Activated naive CD4-positive, alpha-beta T cell treated with anti-CD3 and anti-CD28 coated beads for 36 hours (primary cell): ENCODE measurements around the gene VPS39. TPM values are rescaled to one million over a fixed set of nuclear protein-coding genes. Genes with fewer than 3 reads are reported as not detected.

Source experiments
- CTCF ChIA-PET: fragments of 350-600 bp; sonication (Branson Sonifier 250); formaldehyde crosslinking; loops from one replicate; lab custom pipeline; 2021; ENCODE audit warnings: antibody characterized with exemption; lab: Charles Lee
- DNase-seq: peaks from one replicate; pipeline ENCODE4 v3.0.0-alpha.2; 2020
- H3K27ac Mint-ChIP-seq: one replicate; pipeline ENCODE4 v1.8.0; 2021; ENCODE audit warnings: mild to moderate bottlenecking, mixed read lengths
- H3K27me3 Mint-ChIP-seq: one replicate; pipeline ENCODE4 v1.8.0; 2021; ENCODE audit warnings: low read depth, mixed read lengths
- H3K36me3 Mint-ChIP-seq: one replicate; pipeline ENCODE4 v1.8.0; 2021; ENCODE audit warnings: low read depth, mixed read lengths
- H3K4me1 Mint-ChIP-seq: one replicate; pipeline ENCODE4 v1.8.0; 2021; ENCODE audit warnings: low read depth, mixed read lengths
- H3K4me3 Mint-ChIP-seq: one replicate; pipeline ENCODE4 v1.8.0; 2021; ENCODE audit warnings: mild to moderate bottlenecking, moderate library complexity, mixed read lengths
- H3K9me3 Mint-ChIP-seq: one replicate; pipeline ENCODE4 v1.8.0; 2021; ENCODE audit warnings: mixed read lengths
- intact Hi-C: fragments of 100-400 bp; cut with micrococcal nuclease; formaldehyde crosslinking; loops from one replicate; pipeline ENCODE4 v1.15.1; 2023
- total RNA-seq, 2 experiments: library from RNA; stranded (reverse); gene quantifications; one replicate each; pipeline ENCODE4 v1.2.3, GENCODE V29; 2021

Gene VPS39
- total RNA-seq, 2 experiments from 2014 or later, result 58.9 to 60.7 TPM

DNA sequence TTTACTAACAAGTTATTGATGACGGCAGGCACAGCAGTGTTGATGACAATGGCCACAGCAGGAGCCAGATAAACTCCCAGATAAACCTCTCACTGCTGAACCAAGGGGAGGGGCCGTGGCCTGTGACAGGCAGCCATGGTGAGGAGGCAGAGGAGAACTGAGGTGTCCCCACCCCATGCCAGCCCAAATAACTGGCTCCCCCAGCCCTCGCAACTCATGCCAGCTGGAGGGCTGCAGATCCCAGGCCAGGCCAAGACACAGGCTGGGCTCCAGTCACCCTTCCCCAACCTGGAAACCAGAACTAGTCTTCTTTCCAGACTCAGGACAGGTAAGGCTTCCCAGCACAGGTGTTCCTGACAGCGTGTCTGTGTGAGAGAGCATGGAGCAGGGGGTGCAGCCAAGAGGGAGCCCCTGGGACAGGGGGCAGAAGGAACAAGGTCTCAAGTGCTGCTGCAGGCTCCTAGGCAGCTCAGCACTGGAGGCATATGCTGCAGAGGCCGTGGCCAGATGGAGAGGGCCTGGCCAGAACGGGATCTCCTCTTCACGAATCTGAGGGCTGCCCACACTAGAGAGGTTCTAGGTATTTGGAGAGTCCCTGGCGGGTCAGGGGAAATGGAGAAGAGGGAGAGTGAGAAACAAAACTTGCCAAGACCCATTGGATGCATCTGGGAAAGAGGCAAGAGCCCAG lies 67.6 kb downstream of the VPS39 start:
- no peak overlapping the region for H3K4me3 Mint-ChIP-seq
- H3K27ac Mint-ChIP-seq, result no peak overlapping the region
- no peaks in the 10 kb centered on the region for H3K4me1 Mint-ChIP-seq
- no peaks in the 10 kb centered on the region for H3K9me3 Mint-ChIP-seq
- CTCF ChIA-PET, result interaction anchor here (3.4 kb wide), 1 partner anchor 57 kb away, joined by 24 read pairs; no protein-coding TSS in a partner anchor
- no peaks in the 10 kb centered on the region for H3K36me3 Mint-ChIP-seq
- intact Hi-C loops, result no loop called here
- no peaks in the 10 kb centered on the region for H3K27me3 Mint-ChIP-seq
- DNase-seq, result no peak

DNA sequence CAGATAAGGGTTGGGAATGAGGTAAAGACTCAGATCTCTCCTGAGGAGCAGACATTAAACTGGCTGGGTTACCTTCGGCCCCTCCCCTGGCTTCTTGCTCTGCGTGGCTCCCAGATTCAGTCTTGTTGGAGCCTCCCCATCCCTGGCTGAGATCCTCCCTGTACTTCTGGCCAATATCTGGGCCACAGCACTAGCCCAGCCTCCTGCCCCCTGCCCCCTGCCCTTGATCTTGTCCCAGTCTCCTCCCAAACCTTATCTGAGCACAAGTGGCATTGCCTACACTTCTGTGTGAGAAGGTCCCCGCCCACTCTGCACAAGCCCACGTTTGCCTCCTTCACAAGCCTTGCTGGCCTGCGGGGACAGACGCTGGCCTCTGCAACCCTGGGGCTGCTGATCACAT lies 68.5 kb downstream of the VPS39 start:
- Mint-ChIP-seq H3K9me3 (no peaks in the 10 kb centered on the region), H3K27ac (no peak overlapping the region), H3K4me3 (no peak overlapping the region), H3K36me3 (no peaks in the 10 kb centered on the region), H3K4me1 (no peaks in the 10 kb centered on the region), H3K27me3 (no peaks in the 10 kb centered on the region)
- no peak for DNase-seq
- CTCF ChIA-PET, result interaction anchor here (0.6 to 3.4 kb wide), 8 partner anchors 9 to 438 kb away, joined by 3 to 24 read pairs (median 3); no protein-coding TSS in a partner anchor
- intact Hi-C loops, result loop anchor here (5.0 to 10.0 kb wide), 3 partner anchors 245 to 513 kb away; no protein-coding TSS in a partner anchor

DNA sequence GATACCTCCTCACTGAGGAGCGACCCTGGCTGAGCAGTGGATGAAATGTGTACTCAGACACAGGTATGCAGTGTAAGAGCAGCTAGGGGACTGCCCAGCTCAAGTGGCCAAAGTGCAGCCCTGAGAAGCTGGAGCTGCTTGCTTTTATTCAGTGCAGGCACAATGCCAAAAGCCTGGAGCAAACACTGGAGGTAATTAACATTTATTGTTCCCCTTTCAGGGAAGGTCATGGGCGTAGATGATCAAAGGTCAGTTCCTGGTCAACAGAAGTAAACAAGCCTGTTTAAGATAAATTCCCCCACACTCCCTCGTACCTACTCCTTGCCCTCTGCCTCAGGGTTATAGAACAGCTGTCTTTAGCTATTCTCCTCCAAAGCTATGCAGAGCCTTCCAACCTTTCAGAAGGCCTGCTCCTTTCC lies 69.1 kb downstream of the VPS39 start:
- Mint-ChIP-seq H3K27ac (no peak overlapping the region), H3K4me3 (no peak overlapping the region), H3K9me3 (no peaks in the 10 kb centered on the region), H3K27me3 (no peaks in the 10 kb centered on the region), H3K4me1 (no peaks in the 10 kb centered on the region), H3K36me3 (no peaks in the 10 kb centered on the region)
- CTCF ChIA-PET, result interaction anchor here (0.7 to 3.4 kb wide), 11 partner anchors 9 to 191 kb away, joined by 3 to 24 read pairs (median 4); no protein-coding TSS in a partner anchor
- intact Hi-C loops, result loop anchor here (5.0 to 10.0 kb wide), 3 partner anchors 246 to 513 kb away; no protein-coding TSS in a partner anchor
- DNase-seq, result no peak

DNA sequence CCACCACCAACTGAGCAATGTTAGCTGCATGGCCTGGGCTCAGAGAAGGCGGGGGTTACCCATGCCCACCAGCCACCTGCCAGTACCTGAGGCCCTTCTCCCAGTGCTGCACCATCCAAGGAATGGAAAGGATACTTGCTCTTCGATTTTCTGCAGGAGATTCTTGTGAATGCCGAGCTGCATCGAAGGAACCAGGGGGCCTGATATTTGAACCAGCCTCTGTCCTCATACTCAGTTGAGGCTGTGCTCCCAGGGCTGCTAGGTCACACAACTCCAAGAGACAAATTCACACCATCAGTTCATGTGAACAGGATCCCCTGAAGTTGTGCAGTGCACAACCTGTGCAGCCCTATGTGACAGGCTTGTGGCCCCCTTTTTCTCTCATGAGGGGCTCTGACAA lies 69.7 kb downstream of the VPS39 start:
- no peaks in the 10 kb centered on the region for H3K36me3 Mint-ChIP-seq
- intact Hi-C loops, result loop anchor here (5.0 to 10.0 kb wide), 3 partner anchors 246 to 514 kb away; no protein-coding TSS in a partner anchor
- no peaks in the 10 kb centered on the region for H3K4me1 Mint-ChIP-seq
- DNase-seq, result no peak
- no peak overlapping the region for H3K4me3 Mint-ChIP-seq
- H3K9me3 Mint-ChIP-seq, result no peaks in the 10 kb centered on the region
- CTCF ChIA-PET, result interaction anchor here (0.7 to 3.4 kb wide), 13 partner anchors 10 to 191 kb away, joined by 3 to 24 read pairs (median 4); no protein-coding TSS in a partner anchor
- H3K27ac Mint-ChIP-seq, result no peak overlapping the region
- H3K27me3 Mint-ChIP-seq, result no peaks in the 10 kb centered on the region

DNA sequence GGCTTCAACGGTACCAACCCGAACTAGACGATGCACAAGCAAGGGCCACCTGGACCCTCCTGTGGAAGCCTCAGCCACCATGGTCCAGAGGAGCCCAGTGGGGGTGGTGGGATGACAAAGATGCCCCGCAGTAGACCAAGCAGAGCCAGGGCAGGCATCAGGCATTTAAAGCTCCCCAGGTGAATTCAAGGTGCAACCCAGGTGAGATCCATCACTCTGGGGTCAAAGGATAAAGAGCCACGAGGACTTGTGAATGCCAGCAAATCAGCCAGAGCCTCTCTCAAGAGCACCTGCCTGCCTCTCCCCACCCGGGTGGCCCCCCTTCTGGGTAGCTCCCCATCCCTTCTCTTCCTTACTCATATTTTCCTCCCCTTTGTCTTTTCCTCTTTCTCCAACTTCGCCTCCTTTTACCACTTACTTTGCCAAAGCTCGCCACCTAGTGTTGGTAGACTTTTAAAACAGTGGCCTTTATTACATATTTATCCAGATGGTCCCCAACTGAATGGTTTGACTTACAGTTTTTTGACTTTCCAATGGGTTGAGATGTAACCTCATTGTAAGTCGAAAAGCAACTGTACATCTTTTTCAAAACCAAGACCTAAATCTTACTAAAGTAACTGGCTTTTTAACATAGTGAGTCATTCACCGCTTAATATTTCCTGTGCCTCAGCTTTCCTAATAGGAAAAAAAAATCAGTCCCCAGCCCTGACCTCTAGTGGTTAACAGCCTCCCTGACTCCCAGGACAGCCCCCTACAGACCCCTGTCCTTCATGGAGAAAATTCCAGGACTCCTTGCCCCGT lies 70.4 kb downstream of the VPS39 start:
- intact Hi-C loops, result loop anchor here (5.0 to 10.0 kb wide), 3 partner anchors 247 to 515 kb away; no protein-coding TSS in a partner anchor
- no peak overlapping the region for H3K4me3 Mint-ChIP-seq
- no peaks in the 10 kb centered on the region for H3K27me3 Mint-ChIP-seq
- no peaks in the 10 kb centered on the region for H3K9me3 Mint-ChIP-seq
- no peak overlapping the region for H3K27ac Mint-ChIP-seq
- CTCF ChIA-PET, result interaction anchor here (0.7 to 3.4 kb wide), 11 partner anchors 11 to 514 kb away, joined by 3 to 24 read pairs (median 4); no protein-coding TSS in a partner anchor
- DNase-seq, result peak; percentile 53
- no peaks in the 10 kb centered on the region for H3K36me3 Mint-ChIP-seq
- no peaks in the 10 kb centered on the region for H3K4me1 Mint-ChIP-seq

DNA sequence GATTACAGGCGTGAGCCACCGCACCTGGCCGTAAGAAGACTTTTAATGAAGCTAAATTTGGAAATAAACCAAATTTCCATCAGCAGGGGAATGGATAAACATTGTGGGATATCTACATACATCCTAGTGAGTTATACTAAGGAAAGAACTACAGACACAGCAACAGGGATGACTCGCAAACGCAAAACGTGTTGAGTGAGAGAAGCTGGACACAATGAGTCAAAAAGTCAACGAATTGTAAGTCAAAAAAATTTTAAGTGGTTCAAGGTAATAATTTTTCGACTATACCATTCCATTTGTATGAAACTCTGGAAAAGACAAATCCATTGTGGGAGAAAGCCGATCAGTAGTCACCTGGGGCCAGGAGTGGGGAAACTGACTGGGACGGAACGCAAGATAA lies 71.6 kb downstream of the VPS39 start:
- intact Hi-C loops, result loop anchor here (5.0 to 10.0 kb wide), 3 partner anchors 248 to 516 kb away; no protein-coding TSS in a partner anchor
- CTCF ChIA-PET, result interaction anchor here (0.6 to 1.0 kb wide), 4 partner anchors 10 to 1299 kb away, joined by 3 to 5 read pairs (median 3); no protein-coding TSS in a partner anchor
- Mint-ChIP-seq H3K9me3 (no peaks in the 10 kb centered on the region), H3K4me1 (no peaks in the 10 kb centered on the region), H3K36me3 (no peaks in the 10 kb centered on the region), H3K27me3 (no peaks in the 10 kb centered on the region), H3K27ac (no peak overlapping the region), H3K4me3 (no peak overlapping the region)
- DNase-seq, result no peak

DNA sequence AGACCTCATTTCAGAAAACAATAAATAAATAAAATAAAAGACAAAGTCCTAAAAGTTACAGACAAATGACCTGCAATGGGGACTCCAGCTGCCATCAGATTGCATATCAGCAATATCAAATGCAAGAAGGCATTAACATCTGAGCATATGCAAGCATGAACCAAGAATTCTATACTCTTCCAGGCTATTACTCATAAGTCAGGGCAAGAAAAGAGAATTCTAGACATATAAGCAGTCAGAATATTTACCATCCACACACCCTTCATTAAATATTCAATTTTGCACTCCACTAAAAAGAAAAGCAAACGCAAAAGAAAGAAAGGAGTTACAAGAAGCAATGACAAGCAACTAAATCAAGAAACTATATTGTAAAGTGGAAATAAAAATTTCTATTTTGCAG lies 72.8 kb downstream of the VPS39 start:
- H3K27me3 Mint-ChIP-seq, result peaks cover under 1% of the 10 kb centered on the region
- H3K36me3 Mint-ChIP-seq, result no peaks in the 10 kb centered on the region
- intact Hi-C loops, result loop anchor here (2.0 to 10.0 kb wide), 4 partner anchors 51 to 517 kb away; no protein-coding TSS in a partner anchor
- no peak overlapping the region for H3K27ac Mint-ChIP-seq
- H3K4me1 Mint-ChIP-seq, result no peaks in the 10 kb centered on the region
- H3K4me3 Mint-ChIP-seq, result no peak overlapping the region
- H3K9me3 Mint-ChIP-seq, result no peaks in the 10 kb centered on the region
- CTCF ChIA-PET, result interaction anchor here (1.1 to 2.7 kb wide), 7 partner anchors 11 to 83 kb away, joined by 3 to 8 read pairs (median 4); no protein-coding TSS in a partner anchor
- no peak for DNase-seq

DNA sequence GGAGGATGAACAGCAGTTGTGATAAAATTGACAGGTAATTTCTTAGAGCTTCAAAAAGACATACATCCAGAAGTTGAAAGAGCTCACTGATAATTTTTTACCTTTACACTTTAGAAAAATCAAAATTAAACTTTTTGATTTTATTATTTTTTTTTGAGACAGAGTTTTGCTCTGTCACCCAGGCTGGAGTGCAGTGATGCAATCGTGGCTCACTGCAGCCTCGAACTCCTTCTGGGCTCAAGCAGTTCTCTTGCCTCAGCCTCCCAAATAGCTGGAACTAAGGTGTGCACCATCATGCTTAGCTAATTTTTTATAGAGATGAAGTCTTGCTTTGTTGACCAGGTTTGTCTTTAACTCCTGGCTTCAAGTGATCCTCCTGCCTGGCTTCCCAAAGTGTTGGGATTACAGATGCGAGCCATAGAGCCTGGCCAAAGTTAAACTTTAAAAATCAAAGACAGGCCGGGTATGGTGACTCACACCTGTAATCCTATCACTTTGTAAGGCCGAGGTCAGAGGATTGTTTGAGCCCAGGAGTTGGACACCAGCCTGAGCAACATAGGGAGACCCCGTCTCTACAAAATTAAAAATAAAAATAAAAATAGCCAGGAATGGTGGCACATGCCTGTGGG lies 73.4 kb downstream of the VPS39 start:
- CTCF ChIA-PET, result interaction anchor here (0.6 to 2.7 kb wide), 9 partner anchors 8 to 337 kb away, joined by 3 to 8 read pairs (median 4); no protein-coding TSS in a partner anchor
- DNase-seq, result no peak
- intact Hi-C loops, result loop anchor here (1.0 to 10.0 kb wide), 6 partner anchors 50 to 518 kb away; no protein-coding TSS in a partner anchor
- H3K27ac Mint-ChIP-seq, result no peak overlapping the region
- H3K9me3 Mint-ChIP-seq, result no peaks in the 10 kb centered on the region
- peaks cover 3% of the 10 kb centered on the region for H3K27me3 Mint-ChIP-seq
- no peaks in the 10 kb centered on the region for H3K4me1 Mint-ChIP-seq
- no peak overlapping the region for H3K4me3 Mint-ChIP-seq
- no peaks in the 10 kb centered on the region for H3K36me3 Mint-ChIP-seq

DNA sequence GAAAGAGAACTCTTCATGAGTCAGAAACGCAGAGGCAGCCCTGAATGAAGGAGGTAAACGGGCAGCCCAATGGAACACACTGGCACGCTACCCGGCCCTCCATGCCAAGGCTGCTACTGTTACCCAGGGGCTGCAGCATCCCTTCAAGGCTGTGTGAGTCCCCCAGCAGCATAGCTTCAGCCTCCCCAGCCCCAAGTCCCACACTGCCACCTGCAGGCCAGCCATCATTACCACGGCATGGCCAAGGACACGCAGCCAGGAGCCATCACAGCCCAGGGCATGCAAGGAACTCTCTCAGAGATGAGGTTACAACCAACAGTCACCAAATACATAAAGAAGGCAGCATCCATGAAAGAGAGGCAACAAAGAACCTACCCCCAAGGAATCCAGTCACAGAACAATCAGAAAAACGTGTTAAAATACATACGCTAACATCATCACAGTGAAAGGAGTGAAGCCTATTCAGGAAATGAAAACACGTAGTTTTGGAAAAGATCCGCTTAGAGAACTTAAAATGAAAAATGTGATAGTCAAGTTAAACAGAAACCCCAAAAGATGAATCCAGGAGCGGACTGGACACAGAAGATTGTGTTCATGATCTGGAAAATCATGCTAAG lies 74.1 kb downstream of the VPS39 start:
- intact Hi-C loops, result loop anchor here (1.0 to 10.0 kb wide), 4 partner anchors 49 to 251 kb away; no protein-coding TSS in a partner anchor
- H3K27ac Mint-ChIP-seq, result no peak overlapping the region
- H3K4me3 Mint-ChIP-seq, result no peak overlapping the region
- DNase-seq, result peak; percentile 83
- no peaks in the 10 kb centered on the region for H3K9me3 Mint-ChIP-seq
- CTCF ChIA-PET, result interaction anchor here (0.6 to 2.7 kb wide), 12 partner anchors 9 to 458 kb away, joined by 3 to 8 read pairs (median 3); no protein-coding TSS in a partner anchor
- H3K27me3 Mint-ChIP-seq, result peaks cover 5% of the 10 kb centered on the region
- no peaks in the 10 kb centered on the region for H3K36me3 Mint-ChIP-seq
- H3K4me1 Mint-ChIP-seq, result no peaks in the 10 kb centered on the region

DNA sequence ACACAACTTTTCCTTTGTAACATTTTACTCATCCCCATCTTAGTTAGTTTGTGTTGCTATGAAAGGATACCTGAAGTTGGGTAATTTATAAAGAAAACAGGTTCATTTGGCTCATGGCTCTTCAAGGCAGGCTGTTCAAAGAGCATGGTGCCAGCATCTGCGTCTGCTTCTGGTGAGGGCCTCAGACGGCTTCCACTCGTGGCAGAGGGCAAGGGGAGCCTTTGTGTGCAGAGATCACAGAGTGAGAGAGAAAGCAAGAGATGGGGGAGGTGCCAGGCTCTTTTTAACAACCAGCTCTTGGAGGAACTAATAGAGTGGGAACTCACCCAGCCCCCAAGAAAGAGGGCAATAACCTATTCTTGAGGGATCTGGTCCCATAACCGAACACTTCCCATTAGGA lies 74.7 kb downstream of the VPS39 start:
- no peaks in the 10 kb centered on the region for H3K4me1 Mint-ChIP-seq
- no peaks in the 10 kb centered on the region for H3K36me3 Mint-ChIP-seq
- no peak overlapping the region for H3K4me3 Mint-ChIP-seq
- H3K27me3 Mint-ChIP-seq, result peaks cover 5% of the 10 kb centered on the region
- H3K9me3 Mint-ChIP-seq, result no peaks in the 10 kb centered on the region
- CTCF ChIA-PET, result interaction anchor here (0.6 to 2.7 kb wide), 7 partner anchors 9 to 459 kb away, joined by 3 to 8 read pairs (median 3); no protein-coding TSS in a partner anchor
- H3K27ac Mint-ChIP-seq, result no peak overlapping the region
- intact Hi-C loops, result loop anchor here (10.0 kb wide), 1 partner anchor 251 kb away; no protein-coding TSS in a partner anchor
- DNase-seq, result no peak
